GM12801 (cell line): ENCODE results near the gene TPPP3.

Source experiments
- CTCF ChIP-seq: IDR thresholded peaks from one replicate; pipeline ENCODE4 v1.5.1; 2011; ENCODE audit warnings: control low read depth; ENCODE audit not compliant: insufficient read length; ENCODE audit errors: extremely low read depth

Gene TPPP3

GRCh38 chr16:67390816-67391423 is 2.4 kb downstream of the TPPP3 start:
- no peak for TF ChIP-seq CTCF

- TF ChIP-seq CTCF = no peak
These were observed 3.1 kb downstream of the TPPP3 start for GRCh38 chr16:67389911-67390815.

- no peak for TF ChIP-seq CTCF
These were observed 4.7 kb downstream of the TPPP3 start for GRCh38 chr16:67388591-67388990.

GRCh38 chr16:67388191-67388590 is 5.1 kb downstream of the TPPP3 start:
- no peak for TF ChIP-seq CTCF

- no peak for TF ChIP-seq CTCF
These were observed 5.7 kb downstream of the TPPP3 start for GRCh38 chr16:67387479-67388079.

GRCh38 chr16:67386861-67387455 is 6.3 kb downstream of the TPPP3 start:
- no peak for TF ChIP-seq CTCF

GRCh38 chr16:67384778-67385510 is 8.4 kb downstream of the TPPP3 start:
- no peak for TF ChIP-seq CTCF
